Placental pericyte (primary cell): ENCODE data around the gene YBX3. TPM values are rescaled to one million over a fixed set of nuclear protein-coding genes. Genes with fewer than 3 reads are reported as not detected.

Experiments used
- total RNA-seq: library from RNA; depleted of rRNA; stranded (reverse); fragments of >200 nt; gene quantifications from 2 replicates; pipeline ENCODE4 v1.2.3, GENCODE V29; 2012

Gene YBX3
- 125 and 150 TPM in 2 replicates for total RNA-seq

GRCh38 chr12:10722905-10723746 is at the start of gene YBX3:
TSS of gene YBX3 (minus strand) at chr12:10723323. CDS start at chr12:10723111, 212 bp downstream.

GRCh38 chr12:10673659-10674384 is 49.3 kb downstream of the YBX3 start, which contains the start of gene STYK1:
TSS of gene STYK1 (minus strand) at chr12:10674052. CDS start at chr12:10634618, 39,434 bp downstream.

Other genes starting within 250 kb of the YBX3 start
- gene EIF2S3B, start 217.4 kb downstream of the YBX3 start, total RNA-seq: 0.86 and 2.8 TPM in 2 replicates
- gene MAGOHB, start 109.7 kb downstream of the YBX3 start, total RNA-seq: 15.7 and 19.9 TPM in 2 replicates
- 0.14 TPM in 1 of 2 replicates, not detected in the other for gene STYK1, start 49.3 kb downstream of the YBX3 start, total RNA-seq
- gene TAS2R7, start 79.3 kb upstream of the YBX3 start, total RNA-seq: not detected in 2 replicates
- gene TAS2R8, start 84.0 kb upstream of the YBX3 start, total RNA-seq: 0.43 TPM in 1 of 2 replicates, not detected in the other
- 0.14 TPM in 1 of 2 replicates, not detected in the other for gene TAS2R9, start 86.8 kb upstream of the YBX3 start, total RNA-seq
- gene TAS2R10, start 103.0 kb upstream of the YBX3 start, total RNA-seq: 0.44 and 1.9 TPM in 2 replicates
- gene PRR4, start 126.2 kb upstream of the YBX3 start, total RNA-seq: 1.5 and 2.0 TPM in 2 replicates
- 11.8 and 24.1 TPM in 2 replicates for gene PRH1, start 160.9 kb upstream of the YBX3 start, total RNA-seq
- 1.8 and 3.1 TPM in 2 replicates for gene TAS2R13, start 186.2 kb upstream of the YBX3 start, total RNA-seq
- 0.29 TPM in 1 of 2 replicates, not detected in the other for gene PRH2, start 205.9 kb upstream of the YBX3 start, total RNA-seq
- gene TAS2R14, start 215.9 kb upstream of the YBX3 start, total RNA-seq: 3.3 and 4.4 TPM in 2 replicates